GM23248 (cell line): ENCODE results near the gene RUFY3. TPM values are rescaled to one million over a fixed set of nuclear protein-coding genes. Genes with fewer than 3 reads are reported as not detected.
A peak's percentile ranks its signal among the peaks of the same experiment; 100 is the strongest.

ENCODE experiments used
- DNase-seq: peaks from one replicate; pipeline ENCODE4 v3.0.0-alpha.2; 2015
- H2AFZ ChIP-seq: fragments of 200-600 bp; sonication (generic); 2 replicates; pipeline ENCODE4 v1.6.1; 2016; ENCODE audit warnings: antibody characterized with exemption
- H3F3A ChIP-seq: fragments of 200-600 bp; sonication (generic); 2 replicates; pipeline ENCODE4 v1.6.1; 2016; ENCODE audit warnings: mild to moderate bottlenecking, antibody characterized with exemption, mixed run types; ENCODE audit not compliant: insufficient read depth
- H3K27ac ChIP-seq: fragments of 200-600 bp; sonication (generic); 2 replicates; pipeline ENCODE4 v1.5.1; 2016; ENCODE audit warnings: mild to moderate bottlenecking
- H3K27me3 ChIP-seq: fragments of 200-600 bp; sonication (generic); replicated peaks from 2 replicates; pipeline ENCODE4 v1.6.1; 2016; ENCODE audit warnings: mild to moderate bottlenecking; ENCODE audit not compliant: insufficient read depth
- H3K36me3 ChIP-seq: fragments of 200-600 bp; sonication (generic); 2 replicates; pipeline ENCODE4 v1.6.1; 2016; ENCODE audit warnings: low read depth, mild to moderate bottlenecking
- H3K4me1 ChIP-seq: fragments of 200-600 bp; sonication (generic); 2 replicates; pipeline ENCODE4 v1.6.1; 2016; ENCODE audit warnings: mild to moderate bottlenecking; ENCODE audit not compliant: insufficient read depth
- H3K4me2 ChIP-seq: fragments of 200-600 bp; sonication (generic); one replicate; pipeline ENCODE4 v1.6.1; 2016; ENCODE audit warnings: mild to moderate bottlenecking; ENCODE audit not compliant: unreplicated experiment
- H3K4me3 ChIP-seq: fragments of 200-600 bp; sonication (generic); 2 replicates; pipeline ENCODE4 v1.5.1; 2016; ENCODE audit warnings: mild to moderate bottlenecking
- H3K79me2 ChIP-seq: fragments of 200-600 bp; sonication (generic); 2 replicates; pipeline ENCODE4 v1.6.1; 2016; ENCODE audit warnings: mild to moderate bottlenecking; ENCODE audit not compliant: insufficient read depth
- H3K9ac ChIP-seq: fragments of 200-600 bp; sonication (generic); 2 replicates; pipeline ENCODE4 v1.6.1; 2016; ENCODE audit warnings: mild to moderate bottlenecking
- H3K9me2 ChIP-seq: fragments of 200-600 bp; sonication (generic); 2 replicates; pipeline ENCODE4 v1.6.1; 2016; ENCODE audit warnings: mixed run types, mild to moderate bottlenecking, moderate library complexity; ENCODE audit not compliant: insufficient read depth
- H3K9me3 ChIP-seq: fragments of 200-600 bp; sonication (generic); one replicate; pipeline ENCODE4 v1.6.1; 2017; ENCODE audit warnings: low read depth
- H4K20me1 ChIP-seq: fragments of 200-600 bp; sonication (generic); 2 replicates; pipeline ENCODE4 v1.6.0; 2016; ENCODE audit not compliant: insufficient read depth
- EZH2 ChIP-seq: fragments of 200-600 bp; sonication (generic); IDR thresholded peaks from 2 replicates; pipeline ENCODE4 v1.6.1; 2018; ENCODE audit warnings: antibody characterized with exemption, mild to moderate bottlenecking; ENCODE audit not compliant: insufficient read depth, poor library complexity, severe bottlenecking
- EZH2phosphoT487 ChIP-seq: fragments of 200-600 bp; sonication (generic); IDR thresholded peaks from 2 replicates; pipeline ENCODE4 v1.6.1; 2018; ENCODE audit warnings: antibody characterized with exemption, moderate library complexity, mild to moderate bottlenecking, low read depth; ENCODE audit not compliant: insufficient read depth
- WGBS, 2 experiments: methylation state at CpG; one replicate each; pipeline ENCODE4 v1.1.6; 2015 to 2017; ENCODE audit warnings: low lambda C conversion rate in 2 of 2, low coverage in 1 of 2; ENCODE audit errors: missing lambda C conversion rate in 2 of 2; 5-methylcytosine and 5-hydroxymethylcytosine counted together
- in situ Hi-C: fragments of 300-500 bp; cut with MboI; formaldehyde crosslinking; loops from 2 replicates; pipeline ENCODE4 v1.15.0; 2020
- polyA plus RNA-seq: library from polyadenylated mRNA; unstranded; fragments of >200 nt; fragmentation: Nextera tagmentation; extraction: Ambion mirVana; gene quantifications from 2 replicates; pipeline ENCODE4 v1.2.1, GENCODE V29; 2016
- total RNA-seq: library from RNA; depleted of rRNA; stranded (reverse); fragments of >200 nt; shearing (Covaris generic); gene quantifications from 2 replicates; pipeline ENCODE4 v1.2.3, GENCODE V29; 2014

Gene RUFY3
- total and polyA plus RNA-seq, 2 experiments from 2014 or later, result 13.5 to 24.0 TPM

DNA sequence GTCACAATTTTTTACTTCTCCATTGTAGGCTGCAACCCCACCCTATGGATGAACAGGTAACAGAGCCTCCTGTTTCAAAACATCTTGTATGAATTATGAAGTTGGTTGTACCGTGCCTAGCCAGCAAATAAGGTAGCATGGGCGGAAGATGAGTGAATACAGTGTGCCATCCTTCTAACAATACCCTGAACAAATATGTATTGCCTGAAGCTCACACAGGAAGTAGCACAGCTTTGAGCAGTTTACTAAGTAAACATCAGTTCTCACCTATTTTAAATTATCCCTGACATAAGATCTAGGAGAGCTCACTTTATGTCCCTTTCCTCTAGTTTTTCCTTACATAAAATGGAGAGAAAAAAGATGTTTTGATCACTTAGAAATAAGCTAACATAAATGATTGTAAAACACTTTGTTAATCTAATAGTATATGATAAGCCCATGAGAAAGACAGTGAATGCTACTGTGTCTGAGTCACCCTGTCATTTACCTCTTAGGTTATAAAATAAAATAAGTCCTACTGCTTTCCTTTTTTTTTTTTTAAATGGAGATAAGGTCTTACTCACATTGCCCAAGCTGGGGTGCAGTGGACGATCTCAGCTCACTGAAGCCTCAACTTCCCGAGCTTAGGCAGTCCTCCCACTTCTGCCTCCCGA lies 81.3 kb downstream of the RUFY3 start:
- no peaks in the 10 kb centered on the region for H3K27me3 ChIP-seq
- H3K4me2 ChIP-seq, result no peak overlapping the region
- H3K79me2 ChIP-seq, result no peaks in the 10 kb centered on the region
- H3K36me3 ChIP-seq, result peaks cover 8% of the 10 kb centered on the region; the same call in 1 of the 2 replicates
- no peaks in the 10 kb centered on the region for H3K9me3 ChIP-seq
- H3K4me1 ChIP-seq, result no peaks in the 10 kb centered on the region
- H3K27ac ChIP-seq, result no peak overlapping the region
- H3K9me2 ChIP-seq, result no peaks in the 10 kb centered on the region
- no peak overlapping the region for H2AFZ ChIP-seq
- H3K9ac ChIP-seq, result no peak overlapping the region
- no peak overlapping the region for H3K4me3 ChIP-seq
- no peak for DNase-seq
- no peaks in the 10 kb centered on the region for H3F3A ChIP-seq
- 76 to 87% methylated on average over 5 of the region's 5 CpGs for WGBS, 2 experiments
- in situ Hi-C loops, result no loop called here
- no peaks in the 10 kb centered on the region for H4K20me1 ChIP-seq
- TF ChIP-seq EZH2, result no peak
- TF ChIP-seq EZH2phosphoT487, result no peak

- Histone ChIP-seq H2AFZ (no peak overlapping the region), H3K9ac (no peak overlapping the region), H3K27ac (no peak overlapping the region), H4K20me1 (no peaks in the 10 kb centered on the region), H3F3A (peaks cover 25% of the 10 kb centered on the region), H3K79me2 (no peaks in the 10 kb centered on the region), H3K4me3 (no peak overlapping the region), H3K4me2 (no peak overlapping the region), H3K9me2 (no peaks in the 10 kb centered on the region), H3K4me1 (no peaks in the 10 kb centered on the region), H3K9me3 (no peaks in the 10 kb centered on the region), H3K36me3 (no peaks in the 10 kb centered on the region), H3K27me3 (no peaks in the 10 kb centered on the region)
- in situ Hi-C loops, result no loop called here
- 97 to 100% methylated on average over 1 of the region's 1 CpG for WGBS, 2 experiments
- TF ChIP-seq EZH2phosphoT487 (no peak), EZH2 (no peak)
- no peak for DNase-seq
These were observed 86.4 kb downstream of the RUFY3 start for GRCh38 chr4:70808151-70808550.

- Histone ChIP-seq H2AFZ (no peak overlapping the region), H3K9me3 (no peaks in the 10 kb centered on the region), H3K9me2 (no peaks in the 10 kb centered on the region), H4K20me1 (no peaks in the 10 kb centered on the region), H3K4me2 (no peak overlapping the region), H3K79me2 (0 out of 2 replicates have a peak, but pooled peaks cover 11% of the 10 kb centered on the region), H3K27ac (no peak overlapping the region), H3K27me3 (no peaks in the 10 kb centered on the region), H3F3A (peaks cover 64% of the 10 kb centered on the region), H3K9ac (no peak overlapping the region), H3K36me3 (peaks cover 20% of the 10 kb centered on the region), H3K4me1 (peaks cover 6% of the 10 kb centered on the region; the same call in 1 of the 2 replicates), H3K4me3 (no peak overlapping the region)
- peak; percentile 27 for DNase-seq
- in situ Hi-C loops, result no loop called here
- TF ChIP-seq EZH2, result no peak
- no peak for TF ChIP-seq EZH2phosphoT487
- 14 to 16% methylated on average over 1 of the region's 1 CpG for WGBS, 2 experiments
These were observed 93.6 kb downstream of the RUFY3 start for GRCh38 chr4:70815370-70815769.

GRCh38 chr4:70816894-70817293 lies 95.1 kb downstream of the RUFY3 start:
- Histone ChIP-seq H3K27ac (0 out of 2 replicates have a peak overlapping the region, but pooled peaks have one; percentile 2), H3F3A (peaks cover 49% of the 10 kb centered on the region), H4K20me1 (no peaks in the 10 kb centered on the region), H3K9ac (no peak overlapping the region), H3K36me3 (peaks cover 29% of the 10 kb centered on the region), H3K4me3 (no peak overlapping the region), H2AFZ (no peak overlapping the region), H3K9me3 (no peaks in the 10 kb centered on the region), H3K4me2 (no peak overlapping the region), H3K4me1 (peaks cover 6% of the 10 kb centered on the region; the same call in 1 of the 2 replicates), H3K9me2 (no peaks in the 10 kb centered on the region), H3K79me2 (0 out of 2 replicates have a peak, but pooled peaks cover 11% of the 10 kb centered on the region), H3K27me3 (no peaks in the 10 kb centered on the region)
- 50% methylated on average over 2 of the region's 2 CpGs for WGBS, 2 experiments
- TF ChIP-seq EZH2 (no peak), EZH2phosphoT487 (no peak)
- in situ Hi-C loops, result no loop called here
- DNase-seq, result no peak
